GM06990 (cell line): ENCODE measurements around the gene SLC6A11.

Experiments used
- DNase-seq: peaks from one replicate; pipeline ENCODE4 v3.0.0-alpha.2; 2011; ENCODE audit not compliant: insufficient read length; ENCODE audit errors: extremely low read depth
- H3K27me3 ChIP-seq: replicated peaks from 2 replicates; pipeline ENCODE4 v1.6.0; 2011; ENCODE audit warnings: low read length; ENCODE audit not compliant: control insufficient read depth, insufficient read depth
- H3K36me3 ChIP-seq: 2 replicates; pipeline ENCODE4 v1.5.1; 2011; ENCODE audit warnings: low read length; ENCODE audit not compliant: control insufficient read depth, insufficient read depth
- H3K4me3 ChIP-seq: replicated peaks from 2 replicates; pipeline ENCODE4 v1.5.1; 2011; ENCODE audit warnings: low read depth, mild to moderate bottlenecking, control low read depth, low read length
- CTCF ChIP-seq: IDR thresholded peaks from 2 replicates; pipeline ENCODE4 v1.5.1; 2011; ENCODE audit warnings: low read length, control low read depth, mild to moderate bottlenecking, inconsistent platforms; ENCODE audit not compliant: insufficient read depth, poor library complexity, severe bottlenecking

SLC6A11 gene

DNA sequence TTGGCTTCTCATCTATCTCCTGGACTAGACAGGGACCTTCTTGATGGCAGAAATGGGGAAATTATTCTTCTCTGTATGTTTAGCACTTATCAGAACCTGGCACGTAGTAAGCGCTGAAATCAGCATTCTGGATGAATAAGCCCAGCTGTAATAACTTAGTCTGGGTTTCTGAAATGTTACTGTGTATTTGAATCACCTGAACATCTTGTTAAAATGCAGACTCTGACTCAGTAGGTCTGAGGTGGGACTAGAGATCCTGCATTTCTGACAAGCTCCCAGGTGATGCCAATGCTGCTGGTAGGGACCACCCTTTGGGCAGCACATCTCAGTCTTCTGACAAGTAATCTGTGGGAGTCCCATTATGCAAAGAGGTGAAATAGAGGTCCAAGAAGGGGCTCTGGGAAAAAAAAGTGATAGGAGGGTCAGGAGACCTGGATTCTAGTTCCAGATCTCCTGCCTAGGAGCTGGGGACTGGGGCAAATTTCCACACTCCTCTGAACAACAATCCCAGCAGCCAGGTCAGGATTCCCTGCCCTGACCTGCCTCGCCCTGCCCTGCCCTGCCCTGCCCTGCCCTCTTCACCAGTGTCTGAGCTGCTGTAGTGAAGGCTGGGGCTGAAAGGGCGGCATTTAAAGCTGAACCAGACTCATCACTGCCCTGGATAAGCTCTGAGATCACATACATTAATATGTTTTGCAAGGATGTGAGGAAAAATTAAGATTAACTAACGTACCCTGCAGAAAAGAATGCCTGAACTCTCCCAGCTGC is 17.2 kb upstream of the SLC6A11 start:
- DNase-seq, result no peak
- Histone ChIP-seq H3K4me3 (no peak overlapping the region), H3K36me3 (no peaks in the 10 kb centered on the region), H3K27me3 (no peaks in the 10 kb centered on the region)
- TF ChIP-seq CTCF, result no peak

GRCh38 chr3:10804183-10804648 is 11.8 kb upstream of the SLC6A11 start:
- Histone ChIP-seq H3K36me3 (no peaks in the 10 kb centered on the region), H3K27me3 (no peaks in the 10 kb centered on the region; the same call in 1 of the 2 replicates), H3K4me3 (no peak overlapping the region)
- no peak for DNase-seq
- TF ChIP-seq CTCF, result no peak

DNA sequence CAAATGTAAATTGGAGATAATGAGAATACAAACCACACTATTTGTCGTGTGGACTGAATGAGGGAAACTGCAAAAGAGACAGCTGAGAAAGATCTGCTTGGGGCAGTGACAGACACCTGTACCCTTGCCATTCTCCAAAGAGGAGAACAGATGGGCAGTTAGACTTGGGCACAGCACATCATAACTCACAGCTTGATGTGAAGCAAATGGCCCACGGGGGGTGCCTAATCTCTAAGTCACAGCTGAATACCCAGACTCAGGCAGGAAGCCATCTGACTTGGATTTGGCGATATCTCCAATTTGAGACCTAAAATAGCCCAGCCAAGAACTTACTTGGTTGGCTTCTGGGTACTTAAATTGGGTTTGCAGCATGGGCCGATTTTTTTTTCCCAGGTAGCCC is 10.0 kb upstream of the SLC6A11 start:
- no peak for TF ChIP-seq CTCF
- no peaks in the 10 kb centered on the region for H3K36me3 ChIP-seq
- no peaks in the 10 kb centered on the region; the same call in 1 of the 2 replicates for H3K27me3 ChIP-seq
- no peak for DNase-seq
- H3K4me3 ChIP-seq, result no peak overlapping the region

GRCh38 chr3:10808130-10808735 is 7.8 kb upstream of the SLC6A11 start:
- Histone ChIP-seq H3K36me3 (no peaks in the 10 kb centered on the region), H3K27me3 (no peaks in the 10 kb centered on the region; the same call in 1 of the 2 replicates), H3K4me3 (no peak overlapping the region)
- no peak for DNase-seq
- TF ChIP-seq CTCF, result no peak

DNA sequence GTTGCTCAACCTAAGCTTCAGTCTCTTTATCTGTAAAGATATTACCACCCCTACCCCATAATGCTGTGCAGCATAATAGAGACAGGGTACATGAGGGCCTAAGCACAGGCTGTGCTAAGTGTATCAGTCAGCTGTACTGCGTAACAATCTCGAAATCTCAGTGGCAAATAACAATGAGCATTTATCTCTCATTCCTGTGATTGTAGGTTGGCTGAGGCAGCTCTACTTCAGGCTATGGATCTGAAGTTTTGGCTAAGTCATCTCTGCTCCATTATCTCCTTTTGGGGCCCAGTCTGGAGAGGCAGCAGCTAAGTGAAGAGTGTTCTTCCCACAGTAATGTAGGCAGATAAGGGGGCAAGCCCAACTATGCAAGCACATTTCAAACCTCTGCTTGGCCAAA is 7.1 kb upstream of the SLC6A11 start:
- TF ChIP-seq CTCF, result no peak
- Histone ChIP-seq H3K4me3 (no peak overlapping the region), H3K27me3 (no peaks in the 10 kb centered on the region; the same call in 1 of the 2 replicates), H3K36me3 (no peaks in the 10 kb centered on the region)
- no peak for DNase-seq
